ENCODE measurements around the gene COL18A1.

COL18A1 gene

DNA sequence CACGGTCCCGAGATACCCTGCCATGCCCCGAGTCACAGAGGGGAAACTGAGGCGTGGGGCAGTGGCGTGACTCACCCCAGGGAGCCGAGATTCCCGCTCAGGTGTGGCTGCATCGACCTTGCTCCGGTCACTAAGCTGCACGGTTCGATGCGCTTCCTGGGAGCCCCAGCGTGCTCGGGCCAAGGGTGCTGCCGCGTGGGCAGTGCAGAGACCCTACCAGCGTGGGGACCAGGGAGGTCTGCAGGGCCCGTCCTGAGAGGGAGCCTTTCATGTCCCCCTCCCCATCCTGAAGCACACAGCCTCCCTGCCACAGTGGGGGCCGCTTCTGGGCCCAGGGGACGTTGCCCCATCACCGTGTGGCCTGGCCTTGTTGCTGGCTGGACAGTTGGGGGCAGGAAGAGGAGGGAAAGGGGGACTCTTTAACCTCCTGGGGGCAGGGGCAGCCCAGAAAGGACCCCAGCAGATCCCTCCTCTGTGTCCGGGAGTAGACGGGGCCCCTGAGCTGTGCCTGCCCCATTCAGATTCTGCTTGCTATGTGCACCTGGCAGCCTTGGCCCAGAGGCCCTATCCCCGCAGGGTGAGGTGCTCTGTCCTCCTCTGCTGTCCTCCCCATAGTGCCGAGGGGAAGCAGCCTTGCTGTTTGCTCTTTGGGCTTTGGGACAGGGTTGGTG lies 52.3 kb downstream of the COL18A1 start:
- no peak for DNase-seq

DNA sequence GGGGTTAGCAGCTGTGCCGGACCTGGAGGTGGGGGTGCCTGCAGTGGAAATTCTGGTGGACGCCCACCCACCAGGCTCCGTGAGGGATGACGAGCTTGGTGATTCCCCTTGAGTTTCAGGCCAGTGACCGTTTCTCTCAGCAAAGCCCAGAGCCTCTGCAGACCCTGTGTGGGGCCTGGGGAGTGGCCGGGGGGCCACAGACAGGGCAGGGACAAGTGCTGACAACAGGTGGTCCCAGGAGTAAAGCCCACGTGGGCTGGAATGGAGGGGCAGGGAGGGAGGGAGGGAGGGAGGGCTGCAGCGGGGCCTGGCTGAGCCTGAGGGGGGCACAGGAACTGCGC lies 52.8 kb downstream of the COL18A1 start:
- no peak for DNase-seq

DNA sequence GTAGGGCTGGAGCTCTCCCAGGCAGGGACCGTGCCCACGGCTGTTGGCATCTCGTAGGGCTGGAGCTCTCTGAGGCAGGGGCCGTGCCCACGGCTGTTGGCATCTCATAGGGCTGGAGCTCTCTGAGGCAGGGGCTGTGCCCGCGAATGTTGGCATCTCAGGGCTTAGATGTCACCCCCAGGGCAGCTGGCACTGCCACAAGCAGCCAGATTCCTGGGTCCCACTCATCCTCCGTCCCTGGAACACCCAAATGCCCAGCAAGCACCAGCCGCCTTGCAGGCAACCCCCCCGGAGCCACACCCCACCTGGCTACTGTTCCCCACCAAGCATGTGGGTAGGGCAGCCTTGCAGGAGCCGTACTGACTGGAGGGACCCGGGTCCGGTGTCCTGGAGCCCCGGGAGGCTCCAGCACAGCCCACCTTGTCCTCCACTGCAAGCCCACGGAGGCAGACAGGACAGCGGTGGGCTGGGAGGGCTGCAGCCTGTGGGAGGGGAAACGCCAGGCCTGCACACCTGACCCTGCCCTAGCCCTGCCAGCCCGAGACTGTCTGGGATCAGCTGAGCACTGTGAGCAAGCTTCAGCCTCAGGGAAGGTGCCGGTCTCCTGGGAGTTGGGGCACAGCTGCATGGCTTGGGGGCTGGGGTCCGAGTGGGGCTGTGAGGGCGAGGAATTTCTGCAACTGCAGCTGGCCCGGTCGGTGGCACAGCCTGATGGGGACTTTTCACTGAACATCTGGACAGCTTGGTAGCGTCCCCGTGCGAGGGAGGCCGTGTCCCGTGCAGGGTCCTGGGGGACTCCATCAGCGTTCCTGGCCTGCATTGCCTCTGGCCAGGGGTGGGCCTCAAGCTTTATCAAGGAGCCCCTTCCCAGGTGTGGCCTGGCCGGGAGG lies 53.6 kb downstream of the COL18A1 start:
- DNase-seq = no peak

DNA sequence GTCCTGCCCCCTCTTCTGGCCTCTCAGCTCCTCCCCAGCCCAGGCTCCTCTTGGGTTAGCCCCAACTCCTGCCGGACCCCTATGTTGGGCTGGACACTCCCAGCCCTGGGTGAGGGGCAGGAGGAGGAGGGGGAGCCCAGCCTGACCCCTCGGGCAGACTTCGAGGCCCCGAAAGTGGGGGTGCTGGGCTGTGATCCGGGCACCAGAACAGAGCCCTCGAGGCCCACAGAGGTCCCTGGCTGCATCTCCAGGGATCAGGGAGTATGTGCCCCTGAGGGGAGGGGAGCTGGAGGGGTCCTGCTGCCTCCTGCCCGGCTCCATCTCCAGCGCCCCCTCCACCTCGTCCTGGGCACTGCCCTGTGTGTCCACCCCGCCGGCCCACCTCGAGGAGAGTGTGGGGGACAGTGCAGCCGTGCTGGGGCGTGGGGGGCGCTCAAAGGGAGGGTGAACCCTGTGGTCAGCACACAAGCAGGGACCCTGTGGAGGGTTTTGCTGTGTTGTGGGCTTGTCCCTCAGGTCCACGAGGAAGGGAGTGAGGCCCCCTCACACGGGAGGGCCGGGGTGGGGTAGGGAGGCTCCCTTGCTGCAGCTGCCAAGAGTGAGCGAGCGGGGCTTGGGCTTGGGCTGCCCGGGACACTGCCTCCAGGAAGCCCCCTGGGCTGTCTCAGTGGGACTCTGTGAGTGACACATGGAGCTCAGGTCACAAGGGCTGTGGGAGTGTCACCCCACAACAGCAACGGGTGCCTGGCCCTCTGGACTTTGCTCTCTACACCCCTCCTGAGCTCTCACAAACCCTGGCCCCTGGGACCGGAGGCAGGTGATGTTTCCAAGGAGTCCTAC lies 54.4 kb downstream of the COL18A1 start:
- no peak for DNase-seq

DNA sequence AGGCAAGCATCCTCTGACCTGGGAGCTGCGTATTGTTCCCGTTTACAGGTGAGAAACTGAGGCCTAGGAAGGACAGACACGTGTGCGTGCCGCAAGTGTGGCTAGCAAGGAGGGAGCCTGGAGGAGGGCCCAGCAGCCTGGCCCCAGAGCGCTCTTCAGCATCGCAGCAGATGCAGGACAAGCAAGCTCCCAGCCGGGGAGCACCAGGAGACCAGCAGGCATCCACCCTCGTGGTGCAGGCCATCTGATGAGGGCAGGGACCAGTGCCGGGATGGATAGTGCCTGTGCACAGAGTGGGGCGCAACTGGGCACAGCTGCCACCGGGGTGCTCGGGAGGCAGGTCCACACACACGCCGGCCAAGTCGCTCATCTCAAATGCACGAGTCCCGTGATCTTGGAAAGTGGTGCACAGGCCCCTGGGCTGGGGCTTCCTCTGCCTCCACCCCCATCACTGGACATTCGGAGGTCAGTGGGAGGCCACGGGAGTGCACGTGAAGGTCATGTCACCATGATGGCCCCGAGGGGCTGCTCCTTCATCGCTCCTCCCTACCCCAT lies 55.1 kb downstream of the COL18A1 start:
- DNase-seq = no peak

DNA sequence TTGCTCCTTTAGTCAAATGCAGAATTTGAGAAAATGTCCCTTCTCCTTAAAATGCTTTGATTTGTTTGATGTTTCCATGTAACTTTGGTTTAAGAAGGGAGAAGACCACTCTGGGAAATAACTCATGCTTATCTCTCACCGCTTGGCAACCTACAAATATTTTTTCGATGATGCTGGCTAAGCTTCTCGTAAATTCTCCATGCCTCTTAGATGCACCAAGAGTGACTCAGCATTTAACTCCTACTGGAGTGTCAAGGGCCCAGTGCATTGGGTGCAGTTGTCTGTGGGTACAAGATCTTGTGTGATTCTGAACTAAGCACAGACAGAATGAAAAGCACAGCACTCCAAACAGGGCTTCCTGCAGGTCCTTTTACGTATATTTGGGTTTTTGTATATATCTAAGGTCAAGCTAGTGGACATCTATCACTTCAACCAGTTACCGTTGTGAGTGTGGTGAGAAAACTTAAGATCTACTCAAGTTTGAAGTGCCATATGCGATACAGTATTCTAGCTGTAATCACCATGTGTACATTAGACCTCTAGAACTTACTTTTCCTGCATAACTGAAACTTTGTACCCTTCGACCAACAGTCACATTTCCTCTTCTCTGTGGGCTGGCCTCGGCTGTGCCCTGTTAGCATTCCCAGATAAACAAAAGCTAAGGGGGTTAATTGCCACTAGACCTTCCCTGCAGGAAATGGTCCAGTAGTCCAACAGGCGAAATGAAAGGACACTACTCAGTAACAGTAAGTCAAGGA lies 55.8 kb downstream of the COL18A1 start:
- no peak for DNase-seq

DNA sequence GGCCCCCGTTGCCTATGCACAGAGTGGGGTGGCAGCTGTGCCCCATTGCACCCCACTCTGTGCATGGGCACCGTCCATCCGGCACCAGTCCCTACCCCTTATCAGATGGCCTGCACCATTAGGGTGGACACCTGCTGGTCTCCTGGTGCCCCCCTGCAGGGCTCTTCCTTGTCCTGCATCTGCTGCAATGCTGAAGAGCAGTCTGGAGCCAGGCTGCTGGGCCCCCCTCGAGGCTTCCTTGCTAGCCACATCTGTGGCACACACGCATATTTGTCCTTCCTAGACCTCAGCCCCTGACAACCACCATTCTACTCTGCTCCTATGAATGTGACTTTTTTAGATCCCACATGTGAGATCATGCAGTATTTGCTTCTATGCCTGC lies 56.4 kb downstream of the COL18A1 start:
- no peak for DNase-seq

DNA sequence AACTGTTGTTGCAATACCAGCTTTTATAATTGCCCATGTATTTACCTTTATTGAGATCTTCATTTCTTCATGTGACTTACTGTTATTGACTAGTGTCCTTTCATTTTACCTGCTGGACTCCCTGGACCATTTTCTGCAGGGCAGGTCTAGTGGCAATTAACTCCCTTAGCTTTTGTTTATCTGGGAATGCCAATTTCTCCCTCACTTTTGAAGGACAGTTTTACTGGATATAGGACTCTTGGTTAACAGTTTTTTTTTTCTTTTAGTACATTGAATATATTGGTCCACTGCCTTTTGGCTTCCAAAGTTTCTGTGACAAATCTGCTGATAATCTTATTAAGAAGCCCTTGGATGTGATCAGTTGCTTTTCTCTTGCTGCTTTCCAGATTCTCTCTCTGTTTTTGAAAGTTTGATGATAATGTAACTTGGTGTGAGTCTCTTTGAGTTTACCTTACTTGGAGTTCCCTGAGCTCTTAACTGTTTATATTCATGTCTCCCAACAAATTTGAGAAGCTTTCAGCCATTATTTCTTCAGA lies 56.9 kb downstream of the COL18A1 start:
- DNase-seq = no peak

DNA sequence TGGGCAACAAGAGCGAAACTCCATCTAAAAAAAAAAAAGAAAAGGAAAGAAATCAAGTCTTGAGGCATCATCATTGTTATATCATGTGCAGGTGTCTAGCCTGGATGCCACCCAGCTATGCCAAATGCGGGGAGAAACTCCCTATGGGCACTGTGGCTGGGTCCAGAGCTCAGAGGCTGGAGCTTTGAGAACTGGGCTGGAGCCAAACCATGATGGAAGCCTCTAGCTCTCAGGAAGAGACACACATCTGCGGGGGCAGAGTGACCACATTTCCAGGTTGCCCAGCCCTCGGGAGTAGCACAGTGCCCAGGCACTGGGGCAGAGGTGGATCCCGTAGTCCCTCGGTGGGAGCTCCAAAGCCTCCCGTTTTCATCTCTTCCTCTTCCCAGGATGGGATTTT lies 58.9 kb downstream of the COL18A1 start:
- DNase-seq = no peak

DNA sequence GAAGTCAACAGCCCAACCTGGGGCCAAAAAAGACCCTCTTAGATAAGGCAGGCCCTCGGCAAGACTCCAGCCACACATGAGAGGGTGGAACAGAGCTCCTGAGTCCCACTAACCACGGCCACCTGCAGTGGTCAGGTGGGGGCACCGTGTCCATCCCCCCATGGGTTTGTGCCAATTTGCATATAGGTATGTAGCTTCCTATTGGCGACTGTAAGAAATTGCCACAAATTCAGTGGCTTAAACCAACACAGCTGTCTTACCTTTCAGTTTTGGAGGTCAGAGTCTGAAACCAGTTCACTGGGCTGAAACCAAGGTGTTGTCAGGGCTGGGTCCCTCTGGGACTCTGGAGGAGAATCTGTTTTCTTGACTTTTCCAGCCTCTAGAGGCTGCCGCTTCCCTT lies 59.3 kb downstream of the COL18A1 start:
- DNase-seq = no peak

DNA sequence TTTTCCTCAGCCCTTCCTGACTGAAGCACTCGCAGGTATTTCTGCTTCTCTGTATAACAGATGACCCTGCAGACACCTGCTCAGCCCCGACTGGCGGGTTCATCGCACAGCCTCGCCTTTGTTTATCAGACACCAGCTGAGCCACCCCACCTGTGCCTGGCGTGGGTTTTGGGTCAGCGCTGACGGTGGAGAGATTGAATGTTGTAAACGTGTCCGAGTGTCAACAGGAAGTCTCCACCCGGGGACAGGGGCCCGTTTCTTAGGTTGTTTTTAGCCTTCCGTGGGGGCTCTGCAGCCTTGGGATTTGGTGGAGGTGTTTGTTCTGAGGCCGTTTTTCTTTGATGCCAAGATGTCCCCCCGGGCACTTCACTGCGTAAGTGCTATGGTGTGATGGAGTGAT lies 60.1 kb downstream of the COL18A1 start:
- DNase-seq = no peak

DNA sequence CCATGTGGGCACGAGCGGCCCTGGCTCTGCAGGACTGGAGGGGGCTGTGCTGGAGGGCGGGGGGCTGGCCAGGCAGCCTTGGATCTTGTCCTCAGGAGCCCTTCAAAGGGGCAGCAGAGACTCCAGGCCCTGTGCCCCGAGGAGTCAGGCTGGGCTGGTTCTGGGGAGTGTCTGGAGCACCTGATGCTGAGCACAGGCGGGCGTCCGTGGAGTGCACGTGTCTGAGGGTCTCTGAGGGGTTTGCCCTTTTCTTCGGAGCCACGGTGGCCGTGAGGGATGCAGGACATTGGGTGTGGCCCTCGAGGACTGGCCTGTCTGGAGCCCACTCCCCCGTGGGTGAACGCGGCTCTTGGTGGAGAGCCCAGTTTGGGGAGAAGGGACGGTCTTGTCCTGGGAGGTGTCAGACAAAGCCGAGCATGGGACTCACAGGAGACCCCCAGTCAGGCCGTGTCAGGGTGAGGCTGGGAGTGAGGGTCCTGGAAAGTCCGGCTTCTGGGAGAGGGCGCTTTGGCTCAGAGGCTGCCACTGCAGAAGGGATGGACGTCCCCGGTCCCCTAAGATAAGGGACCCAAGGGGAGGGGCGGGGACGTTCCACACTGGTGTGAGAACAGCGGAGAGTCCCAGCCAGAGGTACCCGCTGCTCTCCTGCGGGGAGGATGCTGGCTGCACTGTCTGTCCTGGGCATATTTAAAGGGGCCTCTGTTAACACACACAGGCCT lies 60.8 kb downstream of the COL18A1 start:
- DNase-seq = no peak

DNA sequence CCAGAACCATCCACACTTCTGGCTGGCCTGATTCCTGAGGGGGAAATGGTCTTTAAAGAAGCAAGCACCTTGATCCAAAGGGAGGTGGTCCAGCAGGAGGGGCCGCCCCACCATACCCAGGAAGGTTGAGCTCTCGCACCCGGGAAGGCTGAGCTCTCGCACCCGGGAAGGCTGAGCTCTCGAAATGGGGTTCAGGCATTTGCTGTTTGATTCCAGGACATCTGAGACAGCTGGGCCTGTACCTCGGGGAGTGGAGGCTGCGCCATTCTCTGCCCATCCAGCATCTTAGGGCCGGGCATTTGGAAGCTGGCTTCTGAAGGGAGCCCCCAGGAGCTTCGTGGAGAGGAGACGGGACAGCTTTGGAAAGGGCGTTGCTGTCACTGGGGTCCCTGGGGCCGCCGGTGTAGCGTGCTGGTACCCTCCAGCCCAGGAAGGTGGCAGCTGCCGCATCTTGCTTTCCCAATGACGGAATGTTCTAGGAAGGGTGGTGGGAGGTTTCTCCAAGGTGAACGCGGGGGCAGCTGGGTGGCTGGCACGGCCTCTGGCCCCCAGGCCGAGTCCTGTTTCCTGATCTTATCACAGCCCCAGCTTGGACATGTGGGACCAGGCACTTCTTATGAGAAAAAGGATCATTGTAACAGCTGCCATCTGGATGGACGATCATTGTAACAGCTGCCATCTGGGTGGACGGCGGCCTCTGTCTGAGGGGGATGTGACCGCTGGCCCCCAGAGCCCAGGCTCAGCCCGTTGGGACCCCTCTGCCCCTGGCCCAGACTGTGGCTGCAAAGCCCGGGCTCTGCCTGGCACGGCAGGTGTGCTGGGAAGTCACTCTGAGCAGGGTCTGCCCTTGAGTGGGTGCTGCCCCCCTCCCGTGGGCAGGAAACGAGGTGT lies 61.6 kb downstream of the COL18A1 start:
- no peak for DNase-seq

DNA sequence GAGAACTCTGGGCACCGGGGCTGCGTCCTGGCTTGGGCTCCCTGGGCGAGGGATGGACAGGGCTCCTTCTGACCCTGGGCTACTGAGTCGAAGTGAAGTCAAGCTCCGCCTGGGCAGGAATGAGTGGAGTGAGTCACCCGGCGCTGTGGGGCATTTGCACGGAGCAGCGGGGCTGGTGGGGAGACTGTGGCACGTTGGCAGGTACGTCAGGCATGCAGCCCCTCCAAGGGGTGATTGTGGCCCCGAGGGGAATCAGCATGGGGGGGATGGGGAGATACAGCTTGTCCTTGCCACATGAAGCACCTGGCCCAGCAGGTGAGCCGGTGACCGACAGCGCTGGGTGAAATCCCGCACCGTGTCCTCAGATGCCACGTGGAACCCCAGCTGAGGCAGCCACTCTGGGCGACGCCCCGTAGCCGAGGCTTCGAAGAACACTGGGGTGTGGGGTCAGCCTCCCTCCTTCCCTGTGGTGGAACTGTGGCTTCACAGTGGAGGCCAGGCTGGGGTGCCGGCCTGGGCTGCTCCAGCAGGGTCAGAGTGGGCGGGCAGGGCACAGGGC lies 62.3 kb downstream of the COL18A1 start:
- DNase-seq = no peak

DNA sequence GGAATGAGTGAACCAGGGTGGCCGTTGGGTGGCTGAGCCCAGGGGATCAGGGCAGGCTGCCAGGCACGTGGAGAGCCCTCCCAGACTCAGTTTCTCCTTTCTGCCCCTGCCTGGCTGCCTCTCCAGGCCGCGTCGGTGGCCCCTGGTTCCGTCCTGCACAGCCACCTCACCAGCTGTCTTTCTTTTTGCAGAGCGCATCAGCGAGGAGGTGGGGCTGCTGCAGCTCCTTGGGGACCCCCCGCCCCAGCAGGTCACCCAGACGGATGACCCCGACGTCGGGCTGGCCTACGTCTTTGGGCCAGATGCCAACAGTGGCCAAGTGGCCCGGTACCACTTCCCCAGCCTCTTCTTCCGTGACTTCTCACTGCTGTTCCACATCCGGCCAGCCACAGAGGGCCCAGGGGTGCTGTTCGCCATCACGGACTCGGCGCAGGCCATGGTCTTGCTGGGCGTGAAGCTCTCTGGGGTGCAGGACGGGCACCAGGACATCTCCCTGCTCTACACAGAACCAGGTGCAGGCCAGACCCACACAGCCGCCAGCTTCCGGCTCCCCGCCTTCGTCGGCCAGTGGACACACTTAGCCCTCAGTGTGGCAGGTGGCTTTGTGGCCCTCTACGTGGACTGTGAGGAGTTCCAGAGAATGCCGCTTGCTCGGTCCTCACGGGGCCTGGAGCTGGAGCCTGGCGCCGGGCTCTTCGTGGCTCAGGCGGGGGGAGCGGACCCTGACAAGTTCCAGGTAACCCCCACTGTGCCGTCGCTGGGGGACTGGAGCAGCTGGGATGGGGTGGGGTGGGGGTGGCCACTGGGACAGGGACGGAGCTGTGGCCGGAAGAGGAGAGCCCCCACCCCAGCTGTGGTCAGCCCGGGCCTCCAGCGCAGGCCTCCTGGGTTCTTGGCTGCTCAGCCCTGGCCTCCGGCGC lies 63.3 kb downstream of the COL18A1 start:
- DNase-seq = no peak

DNA sequence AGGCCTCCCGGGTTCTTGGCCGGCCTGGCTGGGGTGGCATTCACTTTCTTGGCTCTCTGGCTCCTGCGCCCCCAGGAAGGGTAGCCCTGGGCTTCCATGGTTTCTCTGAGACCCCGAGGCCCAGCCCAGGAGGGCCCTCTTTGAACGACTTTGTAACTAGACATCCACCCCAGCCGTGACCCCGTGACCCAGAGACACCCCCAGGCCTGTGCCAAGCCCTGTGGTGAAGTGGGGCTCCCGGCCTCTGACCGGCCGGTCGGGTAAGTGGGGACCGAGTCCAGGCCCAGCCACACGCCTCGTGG lies 64.0 kb downstream of the COL18A1 start:
- DNase-seq = no peak

DNA sequence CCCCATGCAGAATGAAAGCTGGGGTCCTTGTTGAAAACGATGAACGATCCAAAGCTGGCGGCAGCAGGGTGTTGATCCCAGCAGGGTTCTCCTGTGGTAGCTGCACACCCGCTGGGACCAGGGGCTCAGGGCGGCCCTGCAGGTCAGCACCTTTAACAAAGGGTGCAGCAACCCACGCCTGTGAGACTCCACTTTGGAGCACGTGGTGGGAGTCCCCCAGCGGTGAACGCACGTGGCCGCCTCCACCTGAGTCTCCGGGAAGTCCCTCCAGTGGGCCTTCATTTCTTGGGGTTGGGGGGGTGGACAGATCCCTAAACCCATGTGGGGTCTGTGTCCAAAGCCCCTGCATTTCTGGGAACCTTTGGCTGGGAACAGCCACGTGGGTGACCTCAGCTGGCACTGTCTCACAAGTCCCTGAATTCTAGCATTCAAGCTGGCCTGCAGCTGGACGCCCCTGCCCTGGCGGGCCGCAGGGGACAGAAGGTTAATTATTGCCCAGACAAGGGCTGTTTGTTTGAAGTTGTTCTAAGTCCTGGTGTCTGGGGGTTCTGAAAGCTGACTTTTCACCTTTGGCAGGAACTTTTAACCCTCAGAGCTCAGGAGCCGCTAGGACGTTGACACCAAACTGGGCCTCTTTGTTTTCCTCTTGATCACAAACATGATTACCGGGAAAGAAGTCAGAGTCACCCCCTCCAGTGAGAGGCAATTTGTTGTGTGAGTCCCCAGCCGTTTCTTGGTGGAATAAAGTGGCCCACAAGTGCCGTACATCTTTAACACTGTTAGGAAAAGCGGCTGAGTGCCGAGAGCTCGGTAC lies 64.5 kb downstream of the COL18A1 start:
- no peak for DNase-seq

DNA sequence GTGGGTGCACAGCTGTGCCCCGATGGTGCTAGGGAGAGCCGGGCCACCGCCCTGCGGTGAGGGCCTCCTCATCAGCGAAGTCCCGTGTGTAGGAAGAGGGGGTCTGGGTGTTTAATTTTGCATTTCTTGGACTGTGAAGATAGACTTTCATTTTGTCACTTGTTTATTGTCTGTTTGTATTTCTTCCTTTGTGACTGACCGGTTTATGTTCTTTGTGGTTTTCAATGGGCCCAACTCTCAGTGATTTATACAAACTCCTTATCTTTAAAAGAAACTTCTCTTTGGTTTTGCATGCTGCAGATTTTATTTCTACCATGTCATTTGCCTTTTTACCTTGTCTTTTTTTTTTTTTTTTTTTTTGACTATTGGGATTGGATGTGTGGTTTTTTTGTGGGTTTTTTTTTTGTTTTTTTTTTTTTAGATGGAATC lies 65.1 kb downstream of the COL18A1 start:
- DNase-seq = no peak

Data from MV-4-11 (cell line).